Measurements from ENCODE around the gene CBLL2.
"Not testable (repeated sequence)": the region's sequence is repeated elsewhere in the genome, so short reads cannot be mapped to it uniquely, and the experiment has no call there.

The CBLL2 gene

DNA sequence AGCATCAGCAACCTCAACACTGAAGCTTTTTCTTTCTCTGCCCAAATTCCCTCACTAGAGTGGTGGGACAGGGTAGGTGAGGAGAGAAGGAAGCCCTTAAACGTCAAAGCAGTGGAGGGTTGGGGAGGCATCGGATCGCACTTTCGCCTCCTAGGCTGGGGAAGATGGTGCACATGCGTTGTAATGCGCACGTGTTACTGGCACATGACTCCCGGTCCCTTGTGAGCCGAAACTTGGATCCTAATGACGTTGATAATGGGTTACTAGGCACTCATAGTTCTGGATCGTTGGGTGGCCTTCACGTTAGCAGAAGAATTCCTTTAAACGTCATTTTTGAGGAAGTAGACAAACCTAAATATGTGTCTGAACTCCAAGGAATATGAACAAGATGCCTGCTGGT lies at the start of gene CBLL2:
Gene CBLL2 (plus strand): TSS at position 301 of the 400 bp plus-strand sequence. CDS start 79 bp downstream, at position 380.
- in situ Hi-C loops (cut with MboI; ENCODE audit: low pct_unique_long_range_greater_than_20kb, low sequenced_read_pairs), result no loop called here
- no peak for DNase-seq

DNA sequence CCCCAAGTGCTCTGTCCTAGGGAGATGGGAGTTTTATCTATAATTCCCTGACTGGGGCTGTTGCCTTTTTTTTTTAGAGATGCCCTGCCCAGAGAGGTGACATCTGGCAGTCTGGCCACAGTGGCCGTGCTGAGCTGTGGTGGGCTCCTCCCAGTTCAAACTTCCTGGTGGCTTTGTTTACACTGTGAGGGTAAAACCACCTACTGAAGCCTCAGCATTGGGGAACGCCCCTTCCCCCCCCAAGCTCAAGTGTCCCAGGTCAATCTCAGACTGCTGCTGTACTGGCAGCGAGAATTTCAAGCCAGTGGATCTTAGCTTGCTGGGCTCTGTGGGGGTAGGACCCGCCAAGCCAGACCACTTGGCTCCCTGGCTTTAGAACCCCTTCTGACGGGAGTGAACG lies 38.3 kb upstream of the CBLL2 start:
- in situ Hi-C loops (cut with MboI; ENCODE audit: low pct_unique_long_range_greater_than_20kb, low sequenced_read_pairs), result no loop called here
- DNase-seq, result no peak

DNA sequence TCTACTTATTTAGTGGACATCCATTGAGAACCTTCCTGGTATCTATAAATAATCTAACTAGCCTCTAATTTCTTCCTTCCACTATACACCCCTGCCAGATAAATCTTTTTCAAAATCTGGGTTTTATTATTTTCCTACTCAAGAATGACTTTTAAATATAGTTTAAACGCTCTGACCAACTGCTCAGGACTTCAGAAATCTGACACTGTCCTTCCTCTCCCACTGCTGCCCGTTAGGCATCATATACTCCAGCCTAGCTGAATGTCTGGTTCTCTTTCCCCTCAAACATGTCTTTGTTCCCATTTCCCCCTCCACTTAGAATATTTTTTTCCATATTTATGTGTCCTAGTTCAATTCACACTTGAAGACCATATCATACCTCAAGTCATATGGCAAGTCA lies 35.2 kb upstream of the CBLL2 start:
- DNase-seq, result no peak
- in situ Hi-C loops (cut with MboI; ENCODE audit: low pct_unique_long_range_greater_than_20kb, low sequenced_read_pairs), result no loop called here

- in situ Hi-C loops (cut with MboI; ENCODE audit: low pct_unique_long_range_greater_than_20kb, low sequenced_read_pairs), result no loop called here
- DNase-seq, result no peak
Measured at GRCh38 chrX:22246620-22247019, 26.1 kb upstream of the CBLL2 start.

- no peak for DNase-seq
- in situ Hi-C loops (cut with MboI; ENCODE audit: low pct_unique_long_range_greater_than_20kb, low sequenced_read_pairs), result no loop called here
Measured at GRCh38 chrX:22247169-22247568, 25.5 kb upstream of the CBLL2 start.

DNA sequence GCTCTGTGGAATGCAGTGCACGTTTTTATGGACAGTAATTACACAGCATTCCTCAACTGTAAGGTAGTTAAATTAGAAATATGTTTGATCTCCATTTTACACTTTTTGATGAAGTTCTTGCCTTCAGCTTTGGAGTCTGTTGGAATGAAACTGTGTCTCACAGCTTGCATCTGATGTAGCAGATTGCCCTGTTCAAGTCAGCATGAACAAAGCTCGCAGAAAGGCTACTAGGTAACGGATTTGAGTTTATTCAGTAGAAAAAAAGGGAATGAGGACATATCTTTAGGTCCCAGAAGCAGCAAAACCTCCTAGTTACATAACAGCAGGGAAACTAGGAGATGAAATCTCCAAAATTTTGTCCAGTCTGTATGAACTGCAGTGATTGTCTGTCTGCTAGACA lies 24.3 kb upstream of the CBLL2 start:
- in situ Hi-C loops (cut with MboI; ENCODE audit: low pct_unique_long_range_greater_than_20kb, low sequenced_read_pairs), result no loop called here
- DNase-seq, result no peak

- in situ Hi-C loops (cut with MboI; ENCODE audit: low pct_unique_long_range_greater_than_20kb, low sequenced_read_pairs), result no loop called here
- DNase-seq, result no peak
Measured at GRCh38 chrX:22249371-22249770, 23.3 kb upstream of the CBLL2 start.

- DNase-seq, result no peak
- in situ Hi-C loops (cut with MboI; ENCODE audit: low pct_unique_long_range_greater_than_20kb, low sequenced_read_pairs), result no loop called here
Measured at GRCh38 chrX:22268706-22269105, 4.0 kb upstream of the CBLL2 start.

GRCh38 chrX:22273714-22274317 lies 1.1 kb downstream of the CBLL2 start:
- in situ Hi-C loops (cut with MboI; ENCODE audit: low pct_unique_long_range_greater_than_20kb, low sequenced_read_pairs), result no loop called here
- no peak for DNase-seq

GRCh38 chrX:22276781-22277180 lies 4.1 kb downstream of the CBLL2 start:
- no peak for DNase-seq
- in situ Hi-C loops (cut with MboI; ENCODE audit: low pct_unique_long_range_greater_than_20kb, low sequenced_read_pairs), result no loop called here

GRCh38 chrX:22278375-22278774 lies 5.7 kb downstream of the CBLL2 start:
- DNase-seq, result peak; percentile 4
- in situ Hi-C loops (cut with MboI; ENCODE audit: low pct_unique_long_range_greater_than_20kb, low sequenced_read_pairs), result no loop called here

DNA sequence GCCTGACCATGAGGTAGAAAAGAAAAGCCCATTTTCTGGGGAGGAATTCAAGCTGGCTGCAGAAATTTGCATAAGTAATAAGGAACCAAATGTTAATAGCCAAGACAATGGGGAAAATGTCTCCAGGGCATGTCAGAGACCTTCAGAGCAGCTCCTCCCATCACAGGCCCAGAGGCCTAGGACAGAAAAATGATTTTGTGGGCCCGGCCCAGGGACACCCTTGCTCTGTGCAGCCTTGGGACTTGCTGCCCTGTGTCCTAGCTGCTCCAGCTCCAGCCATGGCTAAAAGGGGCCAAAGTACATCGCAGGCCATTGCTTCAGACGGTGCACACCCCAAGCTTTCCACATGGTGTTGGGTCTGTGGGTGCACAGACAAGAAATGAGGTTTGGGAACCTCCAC lies 16.5 kb downstream of the CBLL2 start:
- DNase-seq; in situ Hi-C loops (cut with MboI; ENCODE audit: low pct_unique_long_range_greater_than_20kb, low sequenced_read_pairs): not testable (repeated sequence)

DNA sequence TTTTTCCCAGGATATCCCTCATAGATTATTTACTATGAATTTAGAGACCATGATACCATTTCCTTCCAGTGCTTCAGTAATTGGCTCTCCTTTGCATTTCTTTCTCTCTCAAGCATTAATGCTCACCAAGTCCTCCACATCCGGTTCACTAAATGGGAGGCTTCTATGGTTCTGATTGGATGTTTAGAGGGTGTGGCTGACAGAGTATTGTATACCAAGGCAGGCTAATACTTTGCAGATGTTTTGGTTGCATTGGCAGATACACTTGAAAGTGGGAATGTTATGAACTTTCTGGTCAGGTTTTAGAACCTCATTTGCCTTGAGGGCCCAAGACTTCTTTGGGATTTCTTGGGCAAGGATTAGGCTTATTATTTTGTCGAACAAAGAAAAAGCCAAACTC lies 24.2 kb downstream of the CBLL2 start:
- in situ Hi-C loops (cut with MboI; ENCODE audit: low pct_unique_long_range_greater_than_20kb, low sequenced_read_pairs), result no loop called here
- no peak for DNase-seq

GRCh38 chrX:22300130-22300529 lies 27.4 kb downstream of the CBLL2 start:
- DNase-seq, result peak; percentile 43
- in situ Hi-C loops (cut with MboI; ENCODE audit: low pct_unique_long_range_greater_than_20kb, low sequenced_read_pairs), result no loop called here

- in situ Hi-C loops (cut with MboI; ENCODE audit: low pct_unique_long_range_greater_than_20kb, low sequenced_read_pairs), result no loop called here
- DNase-seq, result no peak
Measured at GRCh38 chrX:22310779-22311178, 38.1 kb downstream of the CBLL2 start.

GRCh38 chrX:22313766-22314165 lies 41.1 kb downstream of the CBLL2 start:
- DNase-seq, result no peak
- in situ Hi-C loops (cut with MboI; ENCODE audit: low pct_unique_long_range_greater_than_20kb, low sequenced_read_pairs), result no loop called here

DNA sequence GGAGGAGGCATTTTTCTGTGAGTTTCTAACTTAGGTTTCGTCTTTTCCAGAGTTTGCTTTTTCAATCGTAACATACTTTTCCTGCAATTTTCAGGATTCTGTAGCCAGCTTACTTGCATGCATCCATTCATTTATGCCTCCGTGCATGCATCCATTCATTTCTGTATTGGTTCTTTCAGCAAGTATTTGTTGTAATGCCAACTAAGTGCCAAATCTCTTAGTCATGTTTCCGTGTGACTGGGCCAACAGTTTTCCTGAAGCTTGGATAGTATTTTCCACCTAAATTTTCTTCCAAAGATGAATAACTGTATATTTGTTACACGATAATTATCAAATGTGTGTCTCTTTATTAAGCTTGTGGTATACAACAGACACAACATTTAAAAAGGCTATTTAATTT lies 41.5 kb downstream of the CBLL2 start:
- DNase-seq, result no peak
- in situ Hi-C loops (cut with MboI; ENCODE audit: low pct_unique_long_range_greater_than_20kb, low sequenced_read_pairs), result no loop called here

GRCh38 chrX:22314692-22315091 lies 42.0 kb downstream of the CBLL2 start:
- no peak for DNase-seq

GRCh38 chrX:22315151-22315550 lies 42.4 kb downstream of the CBLL2 start:
- in situ Hi-C loops (cut with MboI; ENCODE audit: low pct_unique_long_range_greater_than_20kb, low sequenced_read_pairs), result no loop called here
- no peak for DNase-seq

More at GRCh38 chrX:22314692-22315091, 42.0 kb downstream of the CBLL2 start:
- in situ Hi-C loops (cut with MboI; ENCODE audit: low pct_unique_long_range_greater_than_20kb, low sequenced_read_pairs), result no loop called here

DNA sequence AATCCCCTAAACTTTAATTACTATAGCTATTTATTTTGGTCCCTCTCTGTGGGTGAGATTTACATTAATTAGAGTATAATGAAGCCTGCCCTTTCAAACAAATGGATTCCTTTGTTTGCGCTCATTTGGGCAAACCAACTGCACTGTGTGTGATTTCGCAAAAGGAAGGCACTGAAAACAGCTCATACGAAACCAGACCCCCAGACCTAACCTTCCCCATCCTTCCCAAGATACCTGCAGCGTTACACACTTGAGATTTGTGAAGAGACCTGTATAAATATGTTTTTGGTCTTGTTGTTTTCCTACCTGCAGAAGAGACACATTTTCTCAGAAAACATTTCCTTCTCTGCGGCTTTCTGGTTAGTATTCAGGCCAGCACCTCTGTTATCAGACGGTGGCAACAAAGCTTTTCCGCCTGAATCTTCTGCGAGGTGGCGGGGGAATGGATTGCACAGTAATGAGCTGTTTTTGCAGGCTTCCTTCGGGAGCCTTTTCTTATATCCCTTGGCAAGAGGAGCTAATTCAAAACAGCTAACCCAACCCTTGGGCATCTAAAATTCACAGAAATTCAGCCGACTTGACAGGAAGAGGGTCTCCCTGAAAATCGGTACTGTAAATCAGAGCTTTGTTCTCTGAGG lies 47.6 kb downstream of the CBLL2 start:
- in situ Hi-C loops (cut with MboI; ENCODE audit: low pct_unique_long_range_greater_than_20kb, low sequenced_read_pairs), result no loop called here
- no peak for DNase-seq

GRCh38 chrX:22323541-22323940 lies 50.8 kb downstream of the CBLL2 start:
- in situ Hi-C loops (cut with MboI; ENCODE audit: low pct_unique_long_range_greater_than_20kb, low sequenced_read_pairs), result no loop called here
- DNase-seq, result no peak
